ENCODE data around the gene SUPT3H.
A peak's percentile ranks its signal among the peaks of the same experiment; 100 is the strongest.

GRCh38 chr6:45196121-45196520 is 181.6 kb downstream of the SUPT3H start:
- TF ChIP-seq POLR2AphosphoS5 (IDR thresholded peaks at IDR 0.05; ENCODE audit: borderline replicate concordance, low read depth, low read length): peak; percentile 62; the same call in 1 of the 2 replicates
- TF ChIP-seq EZH2 (IDR thresholded peaks at IDR 0.05): no peak
- TF ChIP-seq FOXP2 (optimal IDR thresholded peaks at IDR 0.05; ENCODE audit: control extremely low read depth, extremely low read length, insufficient read depth): peak; percentile 29

All from SK-N-MC (cell line).